COLO829 (cell line): ENCODE measurements around the gene ACACA.
"Not testable (repeated sequence)": the region's sequence is repeated elsewhere in the genome, so short reads cannot be mapped to it uniquely, and the experiment has no call there.

Experiments
- DNase-seq: peaks from one replicate; pipeline ENCODE4 v3.0.0; 2012; ENCODE audit warnings: low spot score

ACACA gene

GRCh38 chr17:37393352-37393751 is 13.3 kb downstream of the ACACA start:
- DNase-seq = no peak

GRCh38 chr17:37392024-37392590 is 14.5 kb downstream of the ACACA start:
- no peak for DNase-seq

GRCh38 chr17:37391146-37391545 is 15.5 kb downstream of the ACACA start:
- DNase-seq = no peak

- no peak for DNase-seq
Observed at GRCh38 chr17:37389160-37389559, 17.5 kb downstream of the ACACA start.

GRCh38 chr17:37388266-37388665 is 18.4 kb downstream of the ACACA start:
- no peak for DNase-seq

- DNase-seq = no peak
Observed at GRCh38 chr17:37386462-37386861, 20.2 kb downstream of the ACACA start.

GRCh38 chr17:37385474-37385990 is 21.1 kb downstream of the ACACA start:
- no peak for DNase-seq

GRCh38 chr17:37384560-37385149 is 22.0 kb downstream of the ACACA start:
- DNase-seq = no peak

- DNase-seq = no peak
Observed at GRCh38 chr17:37382056-37382455, 24.6 kb downstream of the ACACA start.

- no peak for DNase-seq
Observed at GRCh38 chr17:37375706-37376105, 30.9 kb downstream of the ACACA start, which contains the start of gene C17orf78. Gene C17orf78, plus strand, starts transcription at chr17:37375985. Its CDS starts 108 bp downstream, at chr17:37376093.

- DNase-seq = peak; percentile 76
Observed at GRCh38 chr17:37373530-37374159, 33.0 kb downstream of the ACACA start.

- DNase-seq = no peak
Observed at GRCh38 chr17:37368577-37368976, 38.1 kb downstream of the ACACA start.

GRCh38 chr17:37365589-37365988 is 41.0 kb downstream of the ACACA start:
- DNase-seq = no peak

- no peak for DNase-seq
Observed at GRCh38 chr17:37361543-37361942, 45.1 kb downstream of the ACACA start.

GRCh38 chr17:37360632-37361031 is 46.0 kb downstream of the ACACA start:
- no peak for DNase-seq

GRCh38 chr17:37359682-37360188 is 46.9 kb downstream of the ACACA start:
- DNase-seq = no peak

- DNase-seq = peak; percentile 87
Observed at GRCh38 chr17:37358830-37359681, 47.6 kb downstream of the ACACA start.

GRCh38 chr17:37358098-37358829 is 48.4 kb downstream of the ACACA start:
- DNase-seq = peak; percentile 45

GRCh38 chr17:37356796-37357569 is 49.7 kb downstream of the ACACA start:
- not testable (repeated sequence) for DNase-seq

GRCh38 chr17:37346863-37347402 is 59.7 kb downstream of the ACACA start:
- not testable (repeated sequence) for DNase-seq
